ENCODE data around the gene MRPL20. TPM values are rescaled to one million over a fixed set of nuclear protein-coding genes. Genes with fewer than 3 reads are reported as not detected.

MRPL20 gene
- total and polyA plus RNA-seq, 9 of the 15 experiments (the other 6 are each of a cell fraction or from before 2014, with no cell fraction given) = 180 to 671 (median 229) TPM

DNA sequence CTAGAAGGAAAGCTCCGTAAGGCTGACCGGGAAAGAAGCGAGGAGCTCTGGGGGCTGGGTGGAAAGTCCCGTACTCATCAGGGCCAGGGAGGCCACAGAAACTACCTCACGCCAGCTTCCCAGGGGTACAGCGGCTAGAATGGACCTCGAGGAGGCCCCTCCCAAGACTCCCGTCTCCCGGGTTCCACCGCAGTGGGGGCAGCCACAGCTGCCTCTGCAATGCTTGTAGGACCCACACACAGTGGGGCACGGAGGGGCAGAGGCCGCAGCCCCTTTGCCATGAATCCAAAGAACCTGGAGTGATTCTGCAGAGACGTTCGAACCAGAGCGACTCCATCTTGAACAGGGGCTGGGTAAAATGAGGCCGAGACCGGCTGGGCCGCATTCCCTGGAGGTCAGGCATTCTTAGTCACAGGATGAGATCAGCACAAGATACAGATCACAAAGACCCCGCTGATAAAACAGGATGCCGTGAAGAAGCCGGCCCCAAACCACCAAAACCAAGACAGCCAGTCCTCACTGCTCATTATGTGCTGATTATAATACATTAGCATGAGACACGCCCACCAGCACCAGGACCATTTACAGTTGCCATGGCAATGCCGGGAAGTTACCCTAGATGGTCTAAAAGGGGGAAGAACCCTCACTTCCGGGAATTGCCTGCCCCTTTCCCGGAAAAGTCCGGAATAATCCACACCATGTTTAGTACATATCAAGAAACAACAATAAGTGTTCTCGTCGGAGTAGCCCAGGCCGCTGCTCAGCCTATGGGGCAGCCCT, 15.6 kb upstream of the MRPL20 start (continued):
- TF ChIP-seq, protein P1, sequence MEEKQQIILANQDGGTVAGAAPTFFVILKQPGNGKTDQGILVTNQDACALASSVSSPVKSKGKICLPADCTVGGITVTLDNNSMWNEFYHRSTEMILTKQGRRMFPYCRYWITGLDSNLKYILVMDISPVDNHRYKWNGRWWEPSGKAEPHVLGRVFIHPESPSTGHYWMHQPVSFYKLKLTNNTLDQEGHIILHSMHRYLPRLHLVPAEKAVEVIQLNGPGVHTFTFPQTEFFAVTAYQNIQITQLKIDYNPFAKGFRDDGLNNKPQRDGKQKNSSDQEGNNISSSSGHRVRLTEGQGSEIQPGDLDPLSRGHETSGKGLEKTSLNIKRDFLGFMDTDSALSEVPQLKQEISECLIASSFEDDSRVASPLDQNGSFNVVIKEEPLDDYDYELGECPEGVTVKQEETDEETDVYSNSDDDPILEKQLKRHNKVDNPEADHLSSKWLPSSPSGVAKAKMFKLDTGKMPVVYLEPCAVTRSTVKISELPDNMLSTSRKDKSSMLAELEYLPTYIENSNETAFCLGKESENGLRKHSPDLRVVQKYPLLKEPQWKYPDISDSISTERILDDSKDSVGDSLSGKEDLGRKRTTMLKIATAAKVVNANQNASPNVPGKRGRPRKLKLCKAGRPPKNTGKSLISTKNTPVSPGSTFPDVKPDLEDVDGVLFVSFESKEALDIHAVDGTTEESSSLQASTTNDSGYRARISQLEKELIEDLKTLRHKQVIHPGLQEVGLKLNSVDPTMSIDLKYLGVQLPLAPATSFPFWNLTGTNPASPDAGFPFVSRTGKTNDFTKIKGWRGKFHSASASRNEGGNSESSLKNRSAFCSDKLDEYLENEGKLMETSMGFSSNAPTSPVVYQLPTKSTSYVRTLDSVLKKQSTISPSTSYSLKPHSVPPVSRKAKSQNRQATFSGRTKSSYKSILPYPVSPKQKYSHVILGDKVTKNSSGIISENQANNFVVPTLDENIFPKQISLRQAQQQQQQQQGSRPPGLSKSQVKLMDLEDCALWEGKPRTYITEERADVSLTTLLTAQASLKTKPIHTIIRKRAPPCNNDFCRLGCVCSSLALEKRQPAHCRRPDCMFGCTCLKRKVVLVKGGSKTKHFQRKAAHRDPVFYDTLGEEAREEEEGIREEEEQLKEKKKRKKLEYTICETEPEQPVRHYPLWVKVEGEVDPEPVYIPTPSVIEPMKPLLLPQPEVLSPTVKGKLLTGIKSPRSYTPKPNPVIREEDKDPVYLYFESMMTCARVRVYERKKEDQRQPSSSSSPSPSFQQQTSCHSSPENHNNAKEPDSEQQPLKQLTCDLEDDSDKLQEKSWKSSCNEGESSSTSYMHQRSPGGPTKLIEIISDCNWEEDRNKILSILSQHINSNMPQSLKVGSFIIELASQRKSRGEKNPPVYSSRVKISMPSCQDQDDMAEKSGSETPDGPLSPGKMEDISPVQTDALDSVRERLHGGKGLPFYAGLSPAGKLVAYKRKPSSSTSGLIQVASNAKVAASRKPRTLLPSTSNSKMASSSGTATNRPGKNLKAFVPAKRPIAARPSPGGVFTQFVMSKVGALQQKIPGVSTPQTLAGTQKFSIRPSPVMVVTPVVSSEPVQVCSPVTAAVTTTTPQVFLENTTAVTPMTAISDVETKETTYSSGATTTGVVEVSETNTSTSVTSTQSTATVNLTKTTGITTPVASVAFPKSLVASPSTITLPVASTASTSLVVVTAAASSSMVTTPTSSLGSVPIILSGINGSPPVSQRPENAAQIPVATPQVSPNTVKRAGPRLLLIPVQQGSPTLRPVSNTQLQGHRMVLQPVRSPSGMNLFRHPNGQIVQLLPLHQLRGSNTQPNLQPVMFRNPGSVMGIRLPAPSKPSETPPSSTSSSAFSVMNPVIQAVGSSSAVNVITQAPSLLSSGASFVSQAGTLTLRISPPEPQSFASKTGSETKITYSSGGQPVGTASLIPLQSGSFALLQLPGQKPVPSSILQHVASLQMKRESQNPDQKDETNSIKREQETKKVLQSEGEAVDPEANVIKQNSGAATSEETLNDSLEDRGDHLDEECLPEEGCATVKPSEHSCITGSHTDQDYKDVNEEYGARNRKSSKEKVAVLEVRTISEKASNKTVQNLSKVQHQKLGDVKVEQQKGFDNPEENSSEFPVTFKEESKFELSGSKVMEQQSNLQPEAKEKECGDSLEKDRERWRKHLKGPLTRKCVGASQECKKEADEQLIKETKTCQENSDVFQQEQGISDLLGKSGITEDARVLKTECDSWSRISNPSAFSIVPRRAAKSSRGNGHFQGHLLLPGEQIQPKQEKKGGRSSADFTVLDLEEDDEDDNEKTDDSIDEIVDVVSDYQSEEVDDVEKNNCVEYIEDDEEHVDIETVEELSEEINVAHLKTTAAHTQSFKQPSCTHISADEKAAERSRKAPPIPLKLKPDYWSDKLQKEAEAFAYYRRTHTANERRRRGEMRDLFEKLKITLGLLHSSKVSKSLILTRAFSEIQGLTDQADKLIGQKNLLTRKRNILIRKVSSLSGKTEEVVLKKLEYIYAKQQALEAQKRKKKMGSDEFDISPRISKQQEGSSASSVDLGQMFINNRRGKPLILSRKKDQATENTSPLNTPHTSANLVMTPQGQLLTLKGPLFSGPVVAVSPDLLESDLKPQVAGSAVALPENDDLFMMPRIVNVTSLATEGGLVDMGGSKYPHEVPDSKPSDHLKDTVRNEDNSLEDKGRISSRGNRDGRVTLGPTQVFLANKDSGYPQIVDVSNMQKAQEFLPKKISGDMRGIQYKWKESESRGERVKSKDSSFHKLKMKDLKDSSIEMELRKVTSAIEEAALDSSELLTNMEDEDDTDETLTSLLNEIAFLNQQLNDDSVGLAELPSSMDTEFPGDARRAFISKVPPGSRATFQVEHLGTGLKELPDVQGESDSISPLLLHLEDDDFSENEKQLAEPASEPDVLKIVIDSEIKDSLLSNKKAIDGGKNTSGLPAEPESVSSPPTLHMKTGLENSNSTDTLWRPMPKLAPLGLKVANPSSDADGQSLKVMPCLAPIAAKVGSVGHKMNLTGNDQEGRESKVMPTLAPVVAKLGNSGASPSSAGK (IDR thresholded peaks at IDR 0.05) = no peak
- TF ChIP-seq NFE2L1 (tag; IDR thresholded peaks at IDR 0.05; ENCODE audit: borderline replicate concordance, low read depth) (no peak), BACH1 (tag; IDR thresholded peaks at IDR 0.05) (peak; percentile 84; the same call in 1 of the 2 replicates), RBM34 (IDR thresholded peaks at IDR 0.05; ENCODE audit: borderline replicate concordance, insufficient read depth, low read length) (no peak), GATA2 (CRISPR knock-in tag; IDR thresholded peaks at IDR 0.05) (no peak), HMG20B (CRISPR knock-in tag; IDR thresholded peaks at IDR 0.05) (no peak), BCL6 (CRISPR knock-in tag; IDR thresholded peaks at IDR 0.05) (peak; percentile 73), ZNF140 (CRISPR knock-in tag; IDR thresholded peaks at IDR 0.05) (no peak), ZNF24 (IDR thresholded peaks at IDR 0.05) (no peak), PPARD (CRISPR knock-in tag; IDR thresholded peaks at IDR 0.05) (no peak), ZNF239 (CRISPR knock-in tag; IDR thresholded peaks at IDR 0.05) (peak; percentile 50)
- TF ChIP-seq, protein P2, sequence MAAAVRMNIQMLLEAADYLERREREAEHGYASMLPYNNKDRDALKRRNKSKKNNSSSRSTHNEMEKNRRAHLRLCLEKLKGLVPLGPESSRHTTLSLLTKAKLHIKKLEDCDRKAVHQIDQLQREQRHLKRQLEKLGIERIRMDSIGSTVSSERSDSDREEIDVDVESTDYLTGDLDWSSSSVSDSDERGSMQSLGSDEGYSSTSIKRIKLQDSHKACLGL (CRISPR knock-in tag; IDR thresholded peaks at IDR 0.05; ENCODE audit: borderline replicate concordance, poor library complexity, severe bottlenecking) = no peak
- TF ChIP-seq, protein P3, sequence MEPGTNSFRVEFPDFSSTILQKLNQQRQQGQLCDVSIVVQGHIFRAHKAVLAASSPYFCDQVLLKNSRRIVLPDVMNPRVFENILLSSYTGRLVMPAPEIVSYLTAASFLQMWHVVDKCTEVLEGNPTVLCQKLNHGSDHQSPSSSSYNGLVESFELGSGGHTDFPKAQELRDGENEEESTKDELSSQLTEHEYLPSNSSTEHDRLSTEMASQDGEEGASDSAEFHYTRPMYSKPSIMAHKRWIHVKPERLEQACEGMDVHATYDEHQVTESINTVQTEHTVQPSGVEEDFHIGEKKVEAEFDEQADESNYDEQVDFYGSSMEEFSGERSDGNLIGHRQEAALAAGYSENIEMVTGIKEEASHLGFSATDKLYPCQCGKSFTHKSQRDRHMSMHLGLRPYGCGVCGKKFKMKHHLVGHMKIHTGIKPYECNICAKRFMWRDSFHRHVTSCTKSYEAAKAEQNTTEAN (CRISPR knock-in tag; IDR thresholded peaks at IDR 0.05) = no peak
